Panc1 (cell line): ENCODE data around the gene KIF3B.

Source experiments
- POLR2AphosphoS5 ChIP-seq: IDR thresholded peaks from 2 replicates; pipeline ENCODE4 v1.6.1; 2012; ENCODE audit warnings: mild to moderate bottlenecking, low read depth, low read length, moderate library complexity
- TCF7L2 ChIP-seq: IDR thresholded peaks from 2 replicates; pipeline ENCODE4 v1.6.1; 2011; ENCODE audit warnings: mild to moderate bottlenecking, low read depth, low read length, inconsistent platforms
- TF ChIP-seq, protein P1 (sequence below): fragments of 450-650 bp; IDR thresholded peaks from 2 replicates; pipeline ENCODE4 v1.5.1; 2017; ENCODE audit warnings: mild to moderate bottlenecking
- TF ChIP-seq, protein P2 (sequence below), 2 experiments: IDR thresholded peaks; 2 replicates each; pipeline ENCODE4 v1.6.1; 2011 to 2012; ENCODE audit warnings: low read depth in 2 of 2, control low read depth in 1 of 2, low read length in 1 of 2, mild to moderate bottlenecking in 1 of 2, moderate library complexity in 1 of 2; ENCODE audit not compliant: insufficient read depth in 1 of 2

DNA sequence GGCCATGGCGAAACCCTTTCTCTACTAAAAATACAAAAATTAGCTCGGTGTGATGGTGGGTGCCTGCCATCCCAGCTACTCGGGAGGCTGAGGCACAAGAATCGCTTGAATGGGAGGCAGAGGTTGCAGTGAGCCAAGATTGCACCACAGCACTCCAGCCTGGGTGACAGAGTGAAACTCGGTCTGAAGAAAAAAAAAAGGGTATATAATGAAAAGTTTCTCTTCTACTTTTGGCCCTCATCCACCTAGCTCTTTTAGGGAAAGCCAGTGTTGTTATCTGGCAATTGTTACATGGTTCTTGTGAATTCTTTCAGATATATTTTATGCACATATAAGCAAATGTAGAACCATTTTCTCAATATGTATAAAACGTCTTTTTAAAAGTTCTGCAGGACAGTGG lies 19.0 kb downstream of the KIF3B start:
- TF ChIP-seq, protein P1, sequence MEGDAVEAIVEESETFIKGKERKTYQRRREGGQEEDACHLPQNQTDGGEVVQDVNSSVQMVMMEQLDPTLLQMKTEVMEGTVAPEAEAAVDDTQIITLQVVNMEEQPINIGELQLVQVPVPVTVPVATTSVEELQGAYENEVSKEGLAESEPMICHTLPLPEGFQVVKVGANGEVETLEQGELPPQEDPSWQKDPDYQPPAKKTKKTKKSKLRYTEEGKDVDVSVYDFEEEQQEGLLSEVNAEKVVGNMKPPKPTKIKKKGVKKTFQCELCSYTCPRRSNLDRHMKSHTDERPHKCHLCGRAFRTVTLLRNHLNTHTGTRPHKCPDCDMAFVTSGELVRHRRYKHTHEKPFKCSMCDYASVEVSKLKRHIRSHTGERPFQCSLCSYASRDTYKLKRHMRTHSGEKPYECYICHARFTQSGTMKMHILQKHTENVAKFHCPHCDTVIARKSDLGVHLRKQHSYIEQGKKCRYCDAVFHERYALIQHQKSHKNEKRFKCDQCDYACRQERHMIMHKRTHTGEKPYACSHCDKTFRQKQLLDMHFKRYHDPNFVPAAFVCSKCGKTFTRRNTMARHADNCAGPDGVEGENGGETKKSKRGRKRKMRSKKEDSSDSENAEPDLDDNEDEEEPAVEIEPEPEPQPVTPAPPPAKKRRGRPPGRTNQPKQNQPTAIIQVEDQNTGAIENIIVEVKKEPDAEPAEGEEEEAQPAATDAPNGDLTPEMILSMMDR = no peak
- no peak for TF ChIP-seq POLR2AphosphoS5
- no peak for TF ChIP-seq TCF7L2
- TF ChIP-seq, protein P2, sequence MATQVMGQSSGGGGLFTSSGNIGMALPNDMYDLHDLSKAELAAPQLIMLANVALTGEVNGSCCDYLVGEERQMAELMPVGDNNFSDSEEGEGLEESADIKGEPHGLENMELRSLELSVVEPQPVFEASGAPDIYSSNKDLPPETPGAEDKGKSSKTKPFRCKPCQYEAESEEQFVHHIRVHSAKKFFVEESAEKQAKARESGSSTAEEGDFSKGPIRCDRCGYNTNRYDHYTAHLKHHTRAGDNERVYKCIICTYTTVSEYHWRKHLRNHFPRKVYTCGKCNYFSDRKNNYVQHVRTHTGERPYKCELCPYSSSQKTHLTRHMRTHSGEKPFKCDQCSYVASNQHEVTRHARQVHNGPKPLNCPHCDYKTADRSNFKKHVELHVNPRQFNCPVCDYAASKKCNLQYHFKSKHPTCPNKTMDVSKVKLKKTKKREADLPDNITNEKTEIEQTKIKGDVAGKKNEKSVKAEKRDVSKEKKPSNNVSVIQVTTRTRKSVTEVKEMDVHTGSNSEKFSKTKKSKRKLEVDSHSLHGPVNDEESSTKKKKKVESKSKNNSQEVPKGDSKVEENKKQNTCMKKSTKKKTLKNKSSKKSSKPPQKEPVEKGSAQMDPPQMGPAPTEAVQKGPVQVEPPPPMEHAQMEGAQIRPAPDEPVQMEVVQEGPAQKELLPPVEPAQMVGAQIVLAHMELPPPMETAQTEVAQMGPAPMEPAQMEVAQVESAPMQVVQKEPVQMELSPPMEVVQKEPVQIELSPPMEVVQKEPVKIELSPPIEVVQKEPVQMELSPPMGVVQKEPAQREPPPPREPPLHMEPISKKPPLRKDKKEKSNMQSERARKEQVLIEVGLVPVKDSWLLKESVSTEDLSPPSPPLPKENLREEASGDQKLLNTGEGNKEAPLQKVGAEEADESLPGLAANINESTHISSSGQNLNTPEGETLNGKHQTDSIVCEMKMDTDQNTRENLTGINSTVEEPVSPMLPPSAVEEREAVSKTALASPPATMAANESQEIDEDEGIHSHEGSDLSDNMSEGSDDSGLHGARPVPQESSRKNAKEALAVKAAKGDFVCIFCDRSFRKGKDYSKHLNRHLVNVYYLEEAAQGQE (IDR thresholded peaks at IDR 0.05; ENCODE audit: insufficient read depth in 1 of 2, low read depth in 2 of 2, low read length in 1 of 2) = no peak
